ENCODE results near the gene NPAS1. TPM values are rescaled to one million over a fixed set of nuclear protein-coding genes. Genes with fewer than 3 reads are reported as not detected.

The NPAS1 gene, protein sequence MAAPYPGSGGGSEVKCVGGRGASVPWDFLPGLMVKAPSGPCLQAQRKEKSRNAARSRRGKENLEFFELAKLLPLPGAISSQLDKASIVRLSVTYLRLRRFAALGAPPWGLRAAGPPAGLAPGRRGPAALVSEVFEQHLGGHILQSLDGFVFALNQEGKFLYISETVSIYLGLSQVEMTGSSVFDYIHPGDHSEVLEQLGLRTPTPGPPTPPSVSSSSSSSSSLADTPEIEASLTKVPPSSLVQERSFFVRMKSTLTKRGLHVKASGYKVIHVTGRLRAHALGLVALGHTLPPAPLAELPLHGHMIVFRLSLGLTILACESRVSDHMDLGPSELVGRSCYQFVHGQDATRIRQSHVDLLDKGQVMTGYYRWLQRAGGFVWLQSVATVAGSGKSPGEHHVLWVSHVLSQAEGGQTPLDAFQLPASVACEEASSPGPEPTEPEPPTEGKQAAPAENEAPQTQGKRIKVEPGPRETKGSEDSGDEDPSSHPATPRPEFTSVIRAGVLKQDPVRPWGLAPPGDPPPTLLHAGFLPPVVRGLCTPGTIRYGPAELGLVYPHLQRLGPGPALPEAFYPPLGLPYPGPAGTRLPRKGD
- total RNA-seq: not detected

DNA sequence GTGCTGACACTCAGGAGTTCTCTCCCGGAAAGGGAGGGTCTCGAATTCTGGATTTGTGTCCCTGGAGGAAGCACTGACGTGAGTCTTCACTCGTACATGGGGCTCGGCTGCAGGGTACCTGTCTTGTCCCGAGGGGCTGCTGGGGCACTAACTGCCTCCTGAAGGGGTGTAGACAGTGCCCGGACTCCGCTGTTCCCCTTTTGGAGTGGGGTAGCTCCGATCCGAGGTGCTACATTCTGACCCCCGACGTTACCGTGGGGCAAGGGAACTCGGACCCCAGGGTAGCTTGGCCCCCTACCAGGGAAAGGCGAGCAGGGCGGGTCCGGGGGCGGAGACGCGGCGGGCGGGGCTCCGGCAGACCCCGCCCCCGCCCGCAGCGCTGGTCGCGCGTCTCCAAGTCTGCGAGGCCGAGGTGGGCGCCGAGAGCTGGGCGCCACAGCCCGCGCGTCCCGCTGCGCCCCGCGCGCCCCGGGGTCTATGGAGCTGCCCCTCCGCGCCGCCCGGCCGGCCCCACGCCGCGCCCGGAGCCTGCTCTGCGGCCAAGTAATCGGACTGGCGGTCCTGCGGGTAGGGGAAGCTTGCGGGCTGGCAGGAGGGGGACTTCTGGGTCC lies at the start of gene NPAS1:
Gene NPAS1, plus strand, starts transcription at position 407 of the 611 bp plus-strand sequence. CDS start 1,211 bp downstream, outside the sequence.
- peaks cover 14% of the 10 kb centered on the region for H3K4me1 Mint-ChIP-seq (ENCODE audit: low read depth)
- POLR2A ChIA-PET: interaction anchor here (0.9 kb wide), 1 partner anchor 112 kb away, joined by 3 read pairs; no protein-coding TSS in a partner anchor
- H3K27me3 Mint-ChIP-seq (ENCODE audit: low read depth): peaks cover 51% of the 10 kb centered on the region
- ATAC-seq (no peak), DNase-seq (no peak)
- H3K9me3 Mint-ChIP-seq (ENCODE audit: insufficient read depth): no peaks in the 10 kb centered on the region
- H3K27ac Mint-ChIP-seq: no peak within 1 kb of the TSS
- no peak within 1 kb of the TSS for H3K4me3 Mint-ChIP-seq
- H3K36me3 Mint-ChIP-seq (ENCODE audit: low read depth): no peaks in the 10 kb centered on the region
- CTCF ChIA-PET: interaction anchor here (1.2 kb wide), 1 partner anchor 61 kb away, joined by 4 read pairs; no protein-coding TSS in a partner anchor

DNA sequence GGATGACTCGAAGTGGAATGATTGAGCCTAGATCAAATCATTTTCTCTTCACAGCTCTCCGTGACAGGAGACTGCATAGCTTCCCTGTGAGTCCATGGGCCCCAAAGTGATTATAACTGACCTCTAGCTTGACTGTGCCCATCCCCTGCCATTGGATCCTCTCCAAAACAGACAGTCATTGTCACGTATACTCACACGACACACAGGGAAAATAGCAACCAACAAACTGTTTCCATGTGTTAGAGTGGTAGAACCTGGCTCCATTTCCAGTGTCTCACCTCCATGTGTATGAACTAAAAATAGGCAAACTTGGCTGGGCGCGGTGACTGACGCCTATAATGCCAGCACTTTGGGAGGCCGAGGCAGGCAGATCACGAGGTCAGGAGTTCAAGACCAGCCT lies 48.8 kb upstream of the NPAS1 start:
- ATAC-seq (no peak), DNase-seq (no peak)
- no peak overlapping the region for H3K4me3 Mint-ChIP-seq
- no peaks in the 10 kb centered on the region for H3K27me3 Mint-ChIP-seq (ENCODE audit: low read depth)
- ChIA-PET POLR2A (no interaction called here), CTCF (no interaction called here)
- no peaks in the 10 kb centered on the region for H3K9me3 Mint-ChIP-seq (ENCODE audit: insufficient read depth)
- peaks cover 35% of the 10 kb centered on the region for H3K4me1 Mint-ChIP-seq (ENCODE audit: low read depth)
- H3K27ac Mint-ChIP-seq: no peak overlapping the region
- H3K36me3 Mint-ChIP-seq (ENCODE audit: low read depth): peaks cover 19% of the 10 kb centered on the region

DNA sequence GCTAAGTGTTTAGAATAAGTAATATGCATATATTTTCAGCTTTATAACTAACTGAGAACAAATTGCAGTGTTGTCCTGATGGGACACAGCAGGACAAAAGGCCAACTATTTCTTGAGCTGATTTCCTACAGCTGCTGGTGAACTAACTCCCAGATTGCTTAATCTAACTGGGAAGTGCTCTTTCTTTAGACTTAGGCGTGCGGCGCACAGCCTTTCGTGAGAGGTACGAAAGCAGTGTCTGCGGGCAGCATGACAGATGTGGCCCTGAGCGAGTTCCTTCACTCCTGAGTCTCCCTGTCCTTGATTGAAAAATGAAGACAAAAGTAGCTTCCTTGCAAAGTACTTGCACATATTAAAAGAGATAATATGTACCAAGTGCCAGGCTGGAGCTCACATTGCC lies 47.3 kb upstream of the NPAS1 start:
- POLR2A ChIA-PET: no interaction called here
- peaks cover 14% of the 10 kb centered on the region for H3K36me3 Mint-ChIP-seq (ENCODE audit: low read depth)

DNA sequence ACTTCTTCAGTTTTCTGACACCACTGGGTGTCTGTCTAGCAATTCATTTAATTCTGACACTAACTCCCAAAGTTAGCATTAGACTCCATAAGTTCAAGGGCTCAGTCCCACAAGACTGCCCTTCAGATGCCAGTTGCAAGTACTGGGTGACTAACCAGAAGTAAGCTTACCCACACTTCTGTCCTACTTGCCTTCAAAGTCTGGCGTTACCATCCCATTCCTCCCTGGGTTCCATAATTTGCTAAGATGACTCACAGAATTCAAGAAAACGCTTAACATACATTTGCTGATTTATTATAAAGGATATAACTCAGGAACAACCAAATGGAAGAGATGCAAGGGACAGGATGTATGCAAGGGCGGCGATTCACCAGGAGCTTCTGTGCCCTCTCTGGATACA lies 45.5 kb upstream of the NPAS1 start:
- no peaks in the 10 kb centered on the region for H3K27me3 Mint-ChIP-seq (ENCODE audit: low read depth)
- ATAC-seq: no peak
- peaks cover 24% of the 10 kb centered on the region for H3K4me1 Mint-ChIP-seq (ENCODE audit: low read depth)
- POLR2A ChIA-PET: interaction anchor here (0.6 kb wide), 1 partner anchor 17 kb away, joined by 3 read pairs; no protein-coding TSS in a partner anchor
- H3K4me3 Mint-ChIP-seq: no peak overlapping the region
- no peak overlapping the region for H3K27ac Mint-ChIP-seq
- no peaks in the 10 kb centered on the region for H3K9me3 Mint-ChIP-seq (ENCODE audit: insufficient read depth)
- DNase-seq: no peak
- H3K36me3 Mint-ChIP-seq (ENCODE audit: low read depth): peaks cover 6% of the 10 kb centered on the region
- CTCF ChIA-PET: interaction anchor here (1.8 to 3.9 kb wide), 3 partner anchors 17 to 50 kb away, joined by 6 to 22 read pairs (median 7); no protein-coding TSS in a partner anchor

More for the DNA sequence above, 47.3 kb upstream of the NPAS1 start:
- H3K4me3 Mint-ChIP-seq: no peak overlapping the region
- H3K4me1 Mint-ChIP-seq (ENCODE audit: low read depth): peaks cover 30% of the 10 kb centered on the region
- H3K27ac Mint-ChIP-seq: no peak overlapping the region
- CTCF ChIA-PET: interaction anchor here (0.8 to 1.4 kb wide), 3 partner anchors 18 to 218 kb away, joined by 3 to 4 read pairs (median 3); no protein-coding TSS in a partner anchor
- H3K27me3 Mint-ChIP-seq (ENCODE audit: low read depth): no peaks in the 10 kb centered on the region
- DNase-seq (no peak), ATAC-seq (no peak)
- no peaks in the 10 kb centered on the region for H3K9me3 Mint-ChIP-seq (ENCODE audit: insufficient read depth)

DNA sequence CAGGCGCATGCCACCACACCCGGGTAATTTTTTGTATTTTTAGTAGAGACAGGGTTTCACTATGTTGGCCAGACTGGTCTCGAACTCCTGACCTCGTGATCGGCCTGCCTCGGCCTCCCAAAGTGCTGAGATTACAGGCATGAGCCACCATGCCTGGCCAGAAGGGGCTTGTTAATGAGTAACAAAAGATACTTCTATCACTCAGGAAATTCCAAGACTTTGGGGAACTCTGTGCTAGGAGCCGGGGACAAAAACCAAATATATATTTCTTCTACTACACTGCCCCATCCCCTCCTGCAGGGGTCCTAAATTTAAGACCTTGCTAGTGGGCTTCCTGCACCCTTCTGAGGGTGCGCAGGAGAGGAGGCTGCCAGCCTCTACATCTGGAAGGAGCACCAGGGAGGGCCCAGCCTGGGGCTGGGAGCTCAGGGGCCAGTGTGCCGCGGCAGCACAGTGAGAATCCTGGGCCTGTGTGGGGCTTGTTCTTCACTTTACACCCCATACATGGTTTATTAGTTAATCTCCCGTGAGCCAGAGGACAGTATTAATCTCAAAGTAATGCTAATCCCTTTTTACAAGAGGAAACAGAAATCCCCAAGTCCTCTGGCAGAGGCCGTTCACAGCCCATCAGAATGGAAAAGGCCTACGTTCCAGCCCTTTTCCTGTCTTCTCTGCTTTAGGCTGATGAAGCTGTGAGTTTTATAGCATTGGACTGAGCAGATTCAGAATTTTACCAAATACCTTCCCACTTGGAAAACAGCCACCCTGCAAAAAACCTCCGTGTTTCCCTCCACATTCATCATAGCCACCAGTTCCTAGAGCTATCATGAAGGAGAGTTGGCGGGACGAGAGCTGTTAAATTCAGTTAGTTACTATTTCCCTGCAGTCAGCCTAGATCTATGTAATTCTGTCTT lies 44.4 kb upstream of the NPAS1 start:
- no peak overlapping the region for H3K4me3 Mint-ChIP-seq
- H3K4me1 Mint-ChIP-seq (ENCODE audit: low read depth): peaks cover 24% of the 10 kb centered on the region
- no peaks in the 10 kb centered on the region for H3K9me3 Mint-ChIP-seq (ENCODE audit: insufficient read depth)
- ATAC-seq (no peak), DNase-seq (no peak)
- POLR2A ChIA-PET: no interaction called here
- H3K27ac Mint-ChIP-seq: no peak overlapping the region
- CTCF ChIA-PET: interaction anchor here (0.8 to 3.9 kb wide), 6 partner anchors 12 to 208 kb away, joined by 3 to 22 read pairs (median 6); no protein-coding TSS in a partner anchor
- H3K27me3 Mint-ChIP-seq (ENCODE audit: low read depth): no peaks in the 10 kb centered on the region
- H3K36me3 Mint-ChIP-seq (ENCODE audit: low read depth): peaks cover 4% of the 10 kb centered on the region

DNA sequence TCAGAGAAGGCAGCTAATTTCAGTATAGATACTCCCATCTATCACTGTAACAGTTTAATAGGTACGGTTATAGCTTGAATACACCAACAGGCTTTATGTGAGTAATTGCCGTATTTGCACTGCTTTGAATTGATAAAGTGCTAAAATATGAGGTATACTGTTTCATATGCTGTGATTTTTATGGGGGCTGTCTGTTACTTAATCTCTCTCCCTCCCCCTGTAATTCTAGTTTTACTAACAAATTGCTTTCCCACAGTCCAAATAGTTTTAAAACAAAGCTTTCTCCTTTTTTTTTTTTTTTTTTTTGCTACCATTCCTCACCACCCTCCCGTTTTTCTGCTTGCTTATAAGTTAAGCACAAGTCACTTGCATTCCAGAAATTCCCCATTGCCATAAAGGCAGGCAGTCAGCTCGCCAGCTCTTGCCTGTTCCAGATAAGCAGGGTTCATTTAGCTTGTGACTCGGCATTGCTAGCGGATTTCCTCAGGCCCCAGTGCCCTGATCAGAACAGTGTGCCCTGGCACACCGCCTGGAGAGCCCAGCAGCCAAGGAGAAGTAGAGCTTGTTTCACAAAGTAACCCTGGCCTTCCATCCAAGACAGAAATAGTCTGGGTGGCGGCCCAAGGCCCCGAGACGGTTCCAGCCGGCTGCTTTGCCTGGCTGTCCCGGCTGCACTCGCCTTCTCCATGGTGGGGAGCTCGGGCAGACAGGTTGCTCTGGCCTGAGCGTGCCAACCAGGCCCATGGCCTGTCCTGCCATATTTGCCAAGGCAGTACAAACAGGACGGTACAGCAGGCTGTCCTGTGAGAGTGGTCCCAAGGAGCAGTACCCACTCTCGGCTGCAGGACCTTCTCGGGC lies 43.5 kb upstream of the NPAS1 start:
- Mint-ChIP-seq H3K4me3 (no peak overlapping the region), H3K27ac (no peak overlapping the region), H3K4me1 (ENCODE audit: low read depth) (peaks cover 33% of the 10 kb centered on the region), H3K9me3 (ENCODE audit: insufficient read depth) (no peaks in the 10 kb centered on the region), H3K36me3 (ENCODE audit: low read depth) (peaks cover 4% of the 10 kb centered on the region), H3K27me3 (ENCODE audit: low read depth) (no peaks in the 10 kb centered on the region)
- ATAC-seq: no peak
- ChIA-PET POLR2A (no interaction called here), CTCF (interaction anchor here (0.8 to 3.9 kb wide), 7 partner anchors 13 to 209 kb away, joined by 3 to 22 read pairs (median 6); no protein-coding TSS in a partner anchor)
- DNase-seq: no peak

DNA sequence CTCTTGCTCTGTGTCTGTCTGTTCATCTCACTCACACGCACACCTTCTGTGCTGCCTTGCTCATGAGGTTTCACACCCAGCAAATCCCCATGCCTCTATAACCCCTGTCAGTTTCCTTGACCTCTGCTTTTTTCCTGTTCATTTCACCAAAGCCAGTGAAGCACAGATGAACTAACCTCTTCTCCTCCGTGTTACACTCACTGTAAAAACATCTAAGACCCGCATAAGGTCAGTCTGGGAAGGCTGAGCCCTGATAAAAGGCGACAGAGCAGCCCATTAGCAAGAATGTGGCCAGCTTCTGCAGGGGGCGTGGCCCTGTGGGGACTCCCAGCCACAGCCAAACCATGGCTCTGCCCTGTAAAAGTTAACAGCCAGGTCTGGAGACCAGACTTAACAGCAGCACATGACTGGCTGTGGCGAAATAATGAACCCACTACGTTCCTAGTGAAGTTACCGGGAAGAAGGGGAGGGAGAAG lies 42.8 kb upstream of the NPAS1 start:
- no peak overlapping the region for H3K27ac Mint-ChIP-seq
- POLR2A ChIA-PET: no interaction called here

DNA sequence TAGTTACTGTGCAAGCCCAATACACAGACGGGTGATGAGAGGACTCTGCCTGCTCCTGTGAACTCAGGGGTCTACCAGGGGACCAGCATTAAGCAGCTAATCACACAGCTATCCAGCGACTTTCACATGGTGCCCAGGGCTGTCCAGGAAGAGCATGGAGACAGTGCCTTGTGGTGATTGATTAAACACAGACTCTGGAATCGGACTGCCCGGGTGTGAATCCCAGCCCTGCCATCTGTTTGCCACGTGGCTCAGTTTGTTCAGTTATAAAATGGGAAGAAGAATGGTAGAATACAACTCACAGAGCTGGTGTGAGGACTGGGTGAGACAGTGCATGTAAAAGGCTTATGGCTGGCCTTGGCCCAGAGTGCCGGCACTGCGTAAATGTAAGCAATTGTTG lies 42.1 kb upstream of the NPAS1 start:
- POLR2A ChIA-PET: no interaction called here
- CTCF ChIA-PET: interaction anchor here (1.3 to 3.9 kb wide), 2 partner anchors 14 to 35 kb away, joined by 4 to 22 read pairs; no protein-coding TSS in a partner anchor
- no peaks in the 10 kb centered on the region for H3K27me3 Mint-ChIP-seq (ENCODE audit: low read depth)
- peaks cover 4% of the 10 kb centered on the region for H3K36me3 Mint-ChIP-seq (ENCODE audit: low read depth)
- no peak overlapping the region for H3K27ac Mint-ChIP-seq
- no peak for DNase-seq
- no peaks in the 10 kb centered on the region for H3K9me3 Mint-ChIP-seq (ENCODE audit: insufficient read depth)
- ATAC-seq: no peak
- peaks cover 36% of the 10 kb centered on the region for H3K4me1 Mint-ChIP-seq (ENCODE audit: low read depth)
- no peak overlapping the region for H3K4me3 Mint-ChIP-seq

More for the DNA sequence above, 42.8 kb upstream of the NPAS1 start:
- Mint-ChIP-seq H3K27me3 (ENCODE audit: low read depth) (no peaks in the 10 kb centered on the region), H3K4me3 (no peak overlapping the region), H3K36me3 (ENCODE audit: low read depth) (peaks cover 4% of the 10 kb centered on the region), H3K9me3 (ENCODE audit: insufficient read depth) (no peaks in the 10 kb centered on the region), H3K4me1 (ENCODE audit: low read depth) (peaks cover 36% of the 10 kb centered on the region)
- CTCF ChIA-PET: interaction anchor here (1.3 to 3.9 kb wide), 2 partner anchors 14 to 36 kb away, joined by 4 to 22 read pairs; no protein-coding TSS in a partner anchor
- ATAC-seq (no peak), DNase-seq (no peak)

DNA sequence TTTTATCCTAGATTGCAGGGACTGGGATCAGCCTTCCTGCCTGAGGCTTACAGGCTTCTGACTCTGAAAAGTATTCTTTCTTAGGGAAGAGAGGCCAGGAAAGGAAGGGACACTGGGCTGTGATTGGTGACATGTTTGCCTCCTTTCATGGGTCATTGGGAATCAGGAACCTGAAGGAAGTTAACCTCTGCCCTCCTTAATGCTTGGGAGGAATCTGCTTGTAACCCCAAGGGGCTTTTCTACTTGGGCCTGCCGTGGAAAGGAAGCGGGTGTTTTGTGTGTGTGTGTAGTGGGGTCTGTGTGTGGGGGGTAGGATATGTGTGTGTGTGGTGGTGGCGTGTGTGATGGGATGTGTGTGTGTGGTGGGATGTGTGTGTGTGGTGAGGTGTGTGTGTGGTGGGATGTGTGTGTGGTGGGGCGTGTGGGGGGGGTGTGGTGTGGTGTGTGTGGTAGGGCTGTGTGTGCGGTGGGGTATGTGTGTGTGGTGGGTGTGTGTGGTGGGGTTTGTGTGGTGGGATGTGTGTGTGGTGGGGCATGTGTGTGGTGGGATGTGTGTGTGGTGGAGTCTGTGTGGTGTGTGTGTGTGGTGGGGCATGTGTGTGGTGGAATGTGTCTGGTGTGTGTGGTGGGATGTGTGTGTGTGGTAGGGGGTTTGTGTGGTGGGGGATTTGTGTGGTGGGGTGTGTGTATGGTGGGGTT lies 41.3 kb upstream of the NPAS1 start:
- no peak for DNase-seq
- no peak for ATAC-seq
- ChIA-PET CTCF (interaction anchor here (0.9 to 1.3 kb wide), 2 partner anchors 10 to 35 kb away, joined by 3 read pairs; no protein-coding TSS in a partner anchor), POLR2A (no interaction called here)
- H3K36me3 Mint-ChIP-seq (ENCODE audit: low read depth): peaks cover 4% of the 10 kb centered on the region
- H3K4me3 Mint-ChIP-seq: no peak overlapping the region
- H3K4me1 Mint-ChIP-seq (ENCODE audit: low read depth): peaks cover 36% of the 10 kb centered on the region
- peak overlapping the region; percentile 71 for H3K27ac Mint-ChIP-seq
- no peaks in the 10 kb centered on the region for H3K9me3 Mint-ChIP-seq (ENCODE audit: insufficient read depth)
- H3K27me3 Mint-ChIP-seq (ENCODE audit: low read depth): no peaks in the 10 kb centered on the region
